H1 (cell line): Measurements from ENCODE around the gene SGPP2.

Experiments used
- CTCF ChIP-seq, 3 experiments: IDR thresholded peaks; 1 replicate in 2 of 3; 2 replicates in 1 of 3; pipeline versions ENCODE4 v1.5.1 to v1.6.1; 2011; ENCODE audit warnings: low read length in 3 of 3, mild to moderate bottlenecking in 3 of 3, inconsistent platforms in 2 of 3, low read depth in 1 of 3, moderate library complexity in 1 of 3; ENCODE audit not compliant: insufficient read depth in 1 of 3; ENCODE audit errors: control extremely low read depth in 1 of 3
- RXRA ChIP-seq: IDR thresholded peaks from 2 replicates; pipeline ENCODE4 v1.6.1; 2011; ENCODE audit warnings: low read depth, mild to moderate bottlenecking, low read length, moderate library complexity; ENCODE audit not compliant: insufficient read depth
- SIN3A ChIP-seq, 2 experiments: IDR thresholded peaks in 1 of 2; conservative IDR thresholded peaks in 1 of 2; 2 replicates each; pipeline ENCODE4 v1.6.1; 2011 to 2012; ENCODE audit warnings: low read length in 2 of 2, improper control_type of control experiment in 1 of 2, low read depth in 1 of 2, mild to moderate bottlenecking in 1 of 2

- no peak for TF ChIP-seq CTCF (IDR thresholded peaks at IDR 0.05; ENCODE audit: control extremely low read depth in 1 of 3, insufficient read depth in 1 of 3, low read depth in 1 of 3, low read length in 3 of 3)
- TF ChIP-seq SIN3A (conservative IDR thresholded peaks at IDR 0.05 in 1 of 2, IDR thresholded peaks at IDR 0.05 in 1 of 2; ENCODE audit: low read depth in 1 of 2, low read length in 2 of 2) = no peak
- TF ChIP-seq RXRA = no peak
Measured at GRCh38 chr2:222451224-222451674, 26.9 kb downstream of the SGPP2 start.
